HG02588 (cell line): ENCODE results near the gene C19orf81.

ENCODE experiments used
- ATAC-seq: cut with Tn5 transposase; IDR thresholded peaks from one replicate; pipeline ENCODE4 v1.9.1; 2021; ENCODE audit warnings: mild to moderate bottlenecking, moderate library complexity; ENCODE audit not compliant: unreplicated experiment

The C19orf81 gene

DNA sequence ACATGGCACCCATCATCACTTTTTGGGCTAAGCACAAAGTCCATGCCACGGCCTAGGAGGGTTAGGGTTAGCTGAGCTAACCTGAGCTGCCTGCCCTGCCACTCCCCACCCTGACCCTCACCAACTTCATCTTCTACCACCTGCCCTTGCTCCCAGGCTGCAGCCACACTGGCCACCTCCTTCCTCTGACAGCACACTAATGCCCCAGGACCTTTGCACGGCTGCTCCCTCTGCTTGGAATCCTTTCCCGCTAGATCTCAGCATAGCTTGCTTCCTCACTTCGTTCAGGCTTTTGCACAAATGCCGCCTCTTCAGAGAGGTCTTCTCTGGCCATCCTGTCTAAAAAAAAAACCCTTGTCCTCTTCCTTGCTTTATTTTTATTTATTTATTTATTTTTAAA lies 57.1 kb downstream of the C19orf81 start:
- no peak for ATAC-seq

DNA sequence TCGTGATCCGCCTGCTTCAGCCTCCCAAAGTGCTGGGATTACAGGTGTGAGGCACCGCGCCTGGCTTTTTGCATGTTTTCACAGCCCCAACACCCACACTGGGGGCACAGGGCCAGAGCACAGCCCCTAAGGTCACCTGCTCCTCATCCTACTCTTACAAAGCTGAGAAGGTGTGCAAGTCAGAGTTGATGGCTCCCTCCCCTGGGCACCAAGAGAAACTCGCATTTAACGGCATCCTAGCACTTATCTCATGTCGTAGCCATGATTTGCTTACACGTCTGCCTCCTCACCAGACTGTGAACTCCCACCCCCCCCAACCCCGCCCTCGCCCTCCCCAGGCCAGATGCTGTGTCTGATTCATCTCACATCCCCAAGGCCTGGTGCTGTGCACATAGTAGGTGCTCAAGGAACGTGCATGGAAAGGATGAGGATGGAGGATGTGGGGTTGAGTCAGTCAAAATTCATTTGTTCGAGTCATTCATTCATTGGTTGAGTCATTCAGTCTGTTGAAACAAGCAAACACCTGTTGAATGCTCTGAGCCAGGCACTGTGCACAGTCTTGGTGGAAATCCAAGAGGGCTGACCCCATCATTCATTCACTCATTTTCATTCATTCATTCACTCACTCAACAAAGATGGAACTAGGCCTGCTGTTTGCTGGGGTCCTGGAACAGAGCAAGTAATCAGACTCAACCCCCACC lies 59.1 kb downstream of the C19orf81 start:
- ATAC-seq: no peak
